PC-9 (cell line): ENCODE measurements around the gene SPTBN5.

Experiments used
- EZH2 ChIP-seq: fragments of 200-600 bp; sonication (generic); IDR thresholded peaks from 2 replicates; pipeline ENCODE4 v1.8.0; 2017; ENCODE audit warnings: antibody characterized with exemption, low read depth
- TF ChIP-seq, protein P1 (sequence below): fragments of 200-600 bp; sonication (generic); conservative IDR thresholded peaks from 2 replicates; pipeline ENCODE4 v1.6.1; 2017; ENCODE audit warnings: mixed run types, antibody characterized with exemption, mild to moderate bottlenecking, moderate library complexity

DNA sequence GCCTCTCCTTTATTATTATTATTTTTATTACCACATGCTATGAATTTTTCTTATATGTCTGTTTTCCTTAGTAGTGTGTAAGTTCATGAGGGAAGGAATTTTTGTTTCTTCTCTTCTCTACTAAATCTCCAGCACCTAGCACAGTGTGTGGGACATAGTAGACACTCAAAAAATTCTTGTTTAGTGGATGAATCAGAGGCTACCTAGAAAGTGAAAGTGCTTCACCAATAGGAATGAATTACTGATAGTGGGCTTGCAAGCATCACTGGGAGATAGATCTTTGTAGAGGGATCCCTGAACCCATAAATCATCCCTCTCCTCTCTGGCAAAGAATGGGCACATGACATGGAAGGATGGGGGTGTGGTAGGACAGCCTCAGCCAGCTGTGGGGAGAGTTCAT is 8.5 kb downstream of the SPTBN5 start:
- TF ChIP-seq, protein P1, sequence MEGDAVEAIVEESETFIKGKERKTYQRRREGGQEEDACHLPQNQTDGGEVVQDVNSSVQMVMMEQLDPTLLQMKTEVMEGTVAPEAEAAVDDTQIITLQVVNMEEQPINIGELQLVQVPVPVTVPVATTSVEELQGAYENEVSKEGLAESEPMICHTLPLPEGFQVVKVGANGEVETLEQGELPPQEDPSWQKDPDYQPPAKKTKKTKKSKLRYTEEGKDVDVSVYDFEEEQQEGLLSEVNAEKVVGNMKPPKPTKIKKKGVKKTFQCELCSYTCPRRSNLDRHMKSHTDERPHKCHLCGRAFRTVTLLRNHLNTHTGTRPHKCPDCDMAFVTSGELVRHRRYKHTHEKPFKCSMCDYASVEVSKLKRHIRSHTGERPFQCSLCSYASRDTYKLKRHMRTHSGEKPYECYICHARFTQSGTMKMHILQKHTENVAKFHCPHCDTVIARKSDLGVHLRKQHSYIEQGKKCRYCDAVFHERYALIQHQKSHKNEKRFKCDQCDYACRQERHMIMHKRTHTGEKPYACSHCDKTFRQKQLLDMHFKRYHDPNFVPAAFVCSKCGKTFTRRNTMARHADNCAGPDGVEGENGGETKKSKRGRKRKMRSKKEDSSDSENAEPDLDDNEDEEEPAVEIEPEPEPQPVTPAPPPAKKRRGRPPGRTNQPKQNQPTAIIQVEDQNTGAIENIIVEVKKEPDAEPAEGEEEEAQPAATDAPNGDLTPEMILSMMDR = no peak
- no peak for TF ChIP-seq EZH2
